LNCaP clone FGC (cell line): Measurements from ENCODE around the gene CPEB2.

Experiments used
- DNase-seq: peaks from one replicate; pipeline ENCODE4 v3.0.0-alpha.2; 2011; ENCODE audit warnings: low read depth
- H3K4me3 ChIP-seq: 2 replicates; pipeline ENCODE4 v1.5.1; 2011; ENCODE audit warnings: mild to moderate bottlenecking, low read depth, low read length, control low read depth
- TF ChIP-seq, protein P1 (sequence below): IDR thresholded peaks from 2 replicates; pipeline ENCODE4 v1.5.1; 2012; ENCODE audit warnings: mild to moderate bottlenecking; ENCODE audit not compliant: control insufficient read depth, insufficient read depth; ENCODE audit errors: extremely low read depth

Gene CPEB2

DNA sequence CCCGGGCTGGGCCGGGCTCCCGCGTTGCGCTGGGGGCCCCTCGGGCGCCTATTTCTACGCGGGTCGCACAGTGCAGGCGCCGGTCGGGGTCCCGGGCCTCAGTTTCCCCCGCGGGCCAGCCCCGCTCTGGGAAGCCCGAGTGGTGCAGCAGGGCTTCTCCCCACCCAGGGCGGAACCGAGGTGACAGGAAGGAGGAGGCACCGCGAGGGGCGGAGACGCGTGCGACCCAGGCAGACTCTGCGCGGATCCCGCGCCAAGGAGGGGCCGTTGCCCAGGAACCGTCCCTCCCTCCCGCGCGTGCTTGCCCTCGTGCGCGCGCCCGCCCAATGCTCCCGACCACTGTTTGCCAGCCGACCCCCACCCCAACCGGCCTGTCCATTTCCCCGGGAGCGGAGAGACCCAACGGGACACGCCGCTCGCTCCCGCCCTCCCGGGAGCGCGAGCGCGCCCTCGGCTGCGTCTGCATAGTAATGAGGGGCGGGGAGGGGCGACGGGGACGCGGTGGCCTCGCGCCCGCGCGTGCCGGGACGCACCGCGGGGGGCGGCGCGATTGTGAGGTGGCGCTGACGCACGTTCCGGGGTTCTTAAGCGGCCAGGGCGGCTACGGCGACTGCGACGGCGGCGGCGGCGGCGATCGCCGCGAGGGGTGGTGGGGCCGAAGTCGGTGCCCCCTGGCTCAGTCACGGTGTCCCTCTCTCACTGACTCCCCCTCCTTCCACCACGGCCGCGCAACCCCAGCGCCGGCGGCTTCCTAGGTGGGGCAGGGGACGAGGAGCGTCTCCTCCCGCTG lies at the start of gene CPEB2:
TSS of gene CPEB2 (plus strand) at position 613 of the 790 bp plus-strand sequence. CDS start 193 bp downstream, outside the sequence.
- DNase-seq, result peak; percentile 65
- H3K4me3 ChIP-seq, result peak within 1 kb of the TSS; percentile 80
- TF ChIP-seq, protein P1, sequence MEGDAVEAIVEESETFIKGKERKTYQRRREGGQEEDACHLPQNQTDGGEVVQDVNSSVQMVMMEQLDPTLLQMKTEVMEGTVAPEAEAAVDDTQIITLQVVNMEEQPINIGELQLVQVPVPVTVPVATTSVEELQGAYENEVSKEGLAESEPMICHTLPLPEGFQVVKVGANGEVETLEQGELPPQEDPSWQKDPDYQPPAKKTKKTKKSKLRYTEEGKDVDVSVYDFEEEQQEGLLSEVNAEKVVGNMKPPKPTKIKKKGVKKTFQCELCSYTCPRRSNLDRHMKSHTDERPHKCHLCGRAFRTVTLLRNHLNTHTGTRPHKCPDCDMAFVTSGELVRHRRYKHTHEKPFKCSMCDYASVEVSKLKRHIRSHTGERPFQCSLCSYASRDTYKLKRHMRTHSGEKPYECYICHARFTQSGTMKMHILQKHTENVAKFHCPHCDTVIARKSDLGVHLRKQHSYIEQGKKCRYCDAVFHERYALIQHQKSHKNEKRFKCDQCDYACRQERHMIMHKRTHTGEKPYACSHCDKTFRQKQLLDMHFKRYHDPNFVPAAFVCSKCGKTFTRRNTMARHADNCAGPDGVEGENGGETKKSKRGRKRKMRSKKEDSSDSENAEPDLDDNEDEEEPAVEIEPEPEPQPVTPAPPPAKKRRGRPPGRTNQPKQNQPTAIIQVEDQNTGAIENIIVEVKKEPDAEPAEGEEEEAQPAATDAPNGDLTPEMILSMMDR, result no peak

DNA sequence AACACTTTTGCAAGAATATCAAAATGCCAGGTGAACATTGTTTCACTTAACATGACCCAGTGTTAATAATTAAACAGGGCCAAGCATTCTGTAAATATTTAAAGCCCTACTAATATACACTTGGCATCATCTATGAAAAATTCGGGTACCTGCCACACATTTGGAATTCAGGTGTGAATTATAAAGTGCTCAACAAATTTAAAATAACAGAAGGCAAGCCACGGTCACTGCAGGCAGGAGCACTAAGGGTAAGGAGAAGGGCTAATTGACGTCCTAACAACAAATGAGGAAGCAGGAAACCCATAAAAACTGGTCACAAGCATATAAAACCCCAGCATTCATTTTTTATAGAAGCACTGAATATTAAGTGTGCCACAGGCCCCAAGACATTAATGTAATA lies 43.8 kb upstream of the CPEB2 start:
- H3K4me3 ChIP-seq, result no peak overlapping the region
- TF ChIP-seq, protein P1, result no peak
- DNase-seq, result peak; percentile 77

DNA sequence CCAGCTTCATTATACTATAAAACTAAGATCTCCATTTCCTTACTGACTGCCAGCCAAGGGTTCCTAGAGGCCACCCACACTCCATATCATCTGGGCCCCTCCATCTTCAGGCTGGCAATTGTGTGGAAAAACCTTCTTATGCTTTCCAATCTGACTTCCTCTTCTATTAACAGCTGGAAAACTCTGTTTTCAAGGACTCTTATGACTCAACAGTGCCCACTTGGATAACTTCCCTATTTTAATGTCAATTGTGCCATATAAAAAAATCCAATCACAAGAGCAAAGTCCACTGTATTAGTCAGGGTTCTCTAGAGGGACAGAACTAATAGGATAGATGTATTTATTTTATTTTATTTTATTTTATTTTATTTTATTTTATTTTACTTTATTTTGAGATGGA lies 41.0 kb upstream of the CPEB2 start:
- DNase-seq, result no peak
- no peak overlapping the region for H3K4me3 ChIP-seq
- TF ChIP-seq, protein P1, result no peak

DNA sequence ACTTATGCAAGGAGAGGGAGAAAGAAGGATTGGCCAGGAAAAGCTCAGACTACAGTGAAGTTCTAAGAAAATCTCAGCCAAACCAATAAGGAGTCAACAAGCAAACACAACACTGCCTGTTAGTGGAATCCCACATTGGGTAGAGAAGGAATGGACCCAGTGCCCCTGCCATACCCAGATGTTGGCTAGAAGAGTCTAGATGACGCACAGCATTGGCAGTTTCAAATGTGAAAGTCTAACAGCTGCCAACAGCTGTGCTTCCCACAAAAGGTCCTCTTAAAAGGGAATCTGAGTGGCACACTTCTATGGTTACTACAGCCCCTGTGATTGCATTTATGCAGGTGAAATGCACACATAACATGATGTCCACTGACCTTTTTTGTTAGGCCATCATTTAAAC lies 37.2 kb upstream of the CPEB2 start:
- TF ChIP-seq, protein P1, result no peak
- DNase-seq, result no peak
- no peak overlapping the region for H3K4me3 ChIP-seq

DNA sequence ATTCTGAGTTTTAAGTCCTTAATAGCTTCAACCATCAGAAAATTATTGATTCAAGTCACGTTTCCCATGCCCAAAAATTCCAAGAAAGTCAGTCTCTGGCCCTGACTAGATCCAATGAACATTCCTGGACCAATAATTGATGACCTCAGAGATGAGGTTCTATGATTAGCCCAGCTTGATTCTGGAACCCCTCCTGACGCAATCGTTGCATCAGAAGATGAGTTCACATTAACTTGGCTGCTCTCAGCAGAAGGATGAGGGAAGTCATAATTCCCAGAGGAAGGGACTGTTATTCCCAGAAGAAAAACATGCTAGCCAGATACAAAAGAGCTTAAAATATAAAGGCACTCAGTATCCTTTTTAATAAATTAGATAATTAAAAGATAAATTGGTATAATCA lies 34.3 kb upstream of the CPEB2 start:
- H3K4me3 ChIP-seq, result no peak overlapping the region
- no peak for DNase-seq
- TF ChIP-seq, protein P1, result no peak

DNA sequence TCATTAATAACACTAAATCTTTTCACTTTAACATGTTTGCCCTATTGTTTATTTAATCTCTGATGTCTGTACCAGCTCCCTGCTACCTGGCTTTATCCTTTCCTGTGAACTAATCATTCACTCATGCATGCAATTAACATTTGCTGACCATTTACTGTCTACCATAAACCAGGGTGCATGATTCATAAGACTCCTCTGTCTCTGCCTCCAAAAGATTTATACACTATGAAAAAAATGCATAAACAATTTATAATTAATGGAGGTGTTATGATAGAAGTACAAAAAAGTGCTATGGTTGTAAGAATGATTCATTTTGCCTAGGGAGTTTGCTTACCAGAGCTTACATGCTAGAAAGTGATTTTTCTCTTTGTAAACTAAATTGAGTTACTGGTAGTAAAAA lies 24.5 kb upstream of the CPEB2 start:
- TF ChIP-seq, protein P1, result no peak
- no peak for DNase-seq
- H3K4me3 ChIP-seq, result no peak overlapping the region

DNA sequence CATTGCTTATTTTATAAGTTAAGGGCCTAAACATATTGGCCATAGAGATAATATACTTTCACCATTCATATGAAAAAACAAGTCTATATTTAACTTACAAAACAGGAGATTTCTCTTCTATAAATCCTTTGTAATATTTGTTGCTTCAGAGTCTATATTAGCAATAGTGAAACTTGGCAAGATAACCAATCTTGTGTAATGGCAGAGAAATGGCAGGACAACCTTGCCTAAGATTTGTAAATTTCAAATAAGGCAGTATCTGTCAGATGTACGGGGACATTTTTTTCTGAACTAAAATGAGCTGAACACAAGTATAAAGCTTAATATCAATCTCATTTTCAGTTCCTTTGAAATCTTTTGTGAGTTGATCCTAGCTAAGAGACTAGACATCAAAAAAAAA lies 17.8 kb upstream of the CPEB2 start:
- TF ChIP-seq, protein P1, result no peak
- no peak for DNase-seq
- H3K4me3 ChIP-seq, result no peak overlapping the region
